WERI-Rb-1 (cell line): ENCODE measurements around the gene TBX5.
A peak's percentile ranks its signal among the peaks of the same experiment; 100 is the strongest.
"Not testable (repeated sequence)": the region's sequence is repeated elsewhere in the genome, so short reads cannot be mapped to it uniquely, and the experiment has no call there.

ENCODE experiments used
- DNase-seq: peaks from one replicate; pipeline ENCODE4 v3.0.0-alpha.2; 2020
- H3K27ac ChIP-seq: fragments of 250-450 bp; sonication (Bioruptor Pico); 2 replicates; pipeline ENCODE4 v1.5.1; 2020; ENCODE audit warnings: mild to moderate bottlenecking, moderate library complexity
- H3K27me3 ChIP-seq: fragments of 250-450 bp; sonication (Bioruptor Pico); 2 replicates; pipeline ENCODE4 v1.5.1; 2021; ENCODE audit warnings: mild to moderate bottlenecking, low read depth, moderate library complexity; ENCODE audit not compliant: insufficient read depth, severe bottlenecking
- H3K36me3 ChIP-seq: fragments of 250-450 bp; sonication (Bioruptor Pico); 2 replicates; pipeline ENCODE4 v1.5.1; 2020; ENCODE audit warnings: mild to moderate bottlenecking, moderate library complexity
- H3K4me3 ChIP-seq: 2 replicates; pipeline ENCODE4 v1.5.1; 2011; ENCODE audit warnings: low read depth, mild to moderate bottlenecking, control low read depth, low read length
- H3K9me3 ChIP-seq: fragments of 250-450 bp; sonication (Bioruptor Pico); 2 replicates; pipeline ENCODE4 v1.5.1; 2021; ENCODE audit warnings: mild to moderate bottlenecking, moderate library complexity; ENCODE audit not compliant: severe bottlenecking
- CTCF ChIP-seq: IDR thresholded peaks from 2 replicates; pipeline ENCODE4 v1.5.1; 2011; ENCODE audit warnings: low read depth, mild to moderate bottlenecking, control low read depth, inconsistent platforms, low read length

The TBX5 gene

GRCh38 chr12:114361545-114361944, 44.4 kb downstream of the TBX5 start:
- H3K27me3 ChIP-seq = no peaks in the 10 kb centered on the region
- H3K9me3 ChIP-seq = peaks cover 2% of the 10 kb centered on the region
- H3K36me3 ChIP-seq = no peaks in the 10 kb centered on the region
- no peak overlapping the region for H3K4me3 ChIP-seq
- no peak for DNase-seq
- TF ChIP-seq CTCF = no peak
- no peak overlapping the region for H3K27ac ChIP-seq

GRCh38 chr12:114360485-114360884, 45.5 kb downstream of the TBX5 start:
- no peaks in the 10 kb centered on the region for H3K27me3 ChIP-seq
- no peaks in the 10 kb centered on the region for H3K36me3 ChIP-seq
- TF ChIP-seq CTCF = no peak
- no peaks in the 10 kb centered on the region for H3K9me3 ChIP-seq
- no peak overlapping the region for H3K27ac ChIP-seq
- H3K4me3 ChIP-seq = no peak overlapping the region
- DNase-seq = no peak

GRCh38 chr12:114355389-114356088, 50.4 kb downstream of the TBX5 start:
- peak; percentile 33 for DNase-seq
- Histone ChIP-seq H3K36me3 (no peaks in the 10 kb centered on the region), H3K27ac (no peak overlapping the region), H3K9me3 (no peaks in the 10 kb centered on the region), H3K27me3 (no peaks in the 10 kb centered on the region), H3K4me3 (no peak overlapping the region)
- TF ChIP-seq CTCF = peak; percentile 78

- not testable (repeated sequence) for H3K27ac ChIP-seq, DNase-seq
Observed at GRCh38 chr12:114349239-114349638, 56.7 kb downstream of the TBX5 start.

GRCh38 chr12:114347861-114348260, 58.1 kb downstream of the TBX5 start:
- DNase-seq = no peak
- H3K27me3 ChIP-seq = peaks cover 27% of the 10 kb centered on the region
- no peak for TF ChIP-seq CTCF
- no peak overlapping the region for H3K27ac ChIP-seq
- H3K4me3 ChIP-seq = no peak overlapping the region
- H3K36me3 ChIP-seq = no peaks in the 10 kb centered on the region
- H3K9me3 ChIP-seq = no peaks in the 10 kb centered on the region

More at GRCh38 chr12:114349239-114349638, 56.7 kb downstream of the TBX5 start:
- H3K27me3 ChIP-seq = peaks cover 14% of the 10 kb centered on the region
- H3K9me3 ChIP-seq, H3K36me3 ChIP-seq, H3K4me3 ChIP-seq: not testable (repeated sequence)

GRCh38 chr12:114344831-114345230, 61.1 kb downstream of the TBX5 start:
- H3K9me3 ChIP-seq = no peaks in the 10 kb centered on the region
- no peak overlapping the region for H3K27ac ChIP-seq
- no peak for TF ChIP-seq CTCF
- H3K36me3 ChIP-seq = no peaks in the 10 kb centered on the region
- no peak for DNase-seq
- H3K27me3 ChIP-seq = peaks cover 58% of the 10 kb centered on the region
- no peak overlapping the region for H3K4me3 ChIP-seq
